K562 (cell line): ENCODE data around the gene PRLH. TPM values are rescaled to one million over a fixed set of nuclear protein-coding genes. Genes with fewer than 3 reads are reported as not detected.

Experiments used
- ATAC-seq: fragments of 200-7000 bp; cut with Tn5 transposase; 3 replicates; pipeline ENCODE4 v1.9.1; 2020; ENCODE audit warnings: moderate library complexity
- BruUV-seq: library from RNA; stranded (reverse); fragments of 400-500 nt; replicated peaks from 2 replicates; lab custom pipeline; 2021; lab: Mats Ljungman, UMichigan
- CTCF ChIA-PET: fragments of 300-600 bp; formaldehyde crosslinking; extraction: SDS; loops from one replicate; lab custom pipeline; 2021; ENCODE audit warnings: low intra/inter-chr PET ratio; lab: Yijun Ruan, JAX
- POLR2A ChIA-PET: fragments of 300-600, 350-650 bp; sonication (Branson Sonifier 250); formaldehyde crosslinking; extraction: SDS; loops from one replicate; lab custom pipeline; 2021; ENCODE audit warnings: antibody characterized with exemption, inconsistent platforms; lab: Yijun Ruan, JAX
- DNase-seq, 4 experiments: peaks; one replicate each; pipeline versions ENCODE4 v3.0.0 to v3.0.0-alpha.2; 2011 to 2018; ENCODE audit warnings: low spot score in 3 of 4, mixed read lengths in 3 of 4; ENCODE audit errors: extremely low read depth in 1 of 4
- FAIRE-seq: peaks from 2 replicates; lab custom pipeline; 2011; peaks lifted over from hg19 to GRCh38; lab: Jason Lieb, UNC
- H2AFZ ChIP-seq: 2 replicates; pipeline ENCODE4 v1.6.0; 2011; ENCODE audit warnings: low read depth, low read length, control low read depth, inconsistent platforms
- H3K27ac ChIP-seq: fragments of 200-600 bp; 3 replicates; pipeline ENCODE4 v1.8.0; 2011; ENCODE audit warnings: low read depth, mild to moderate bottlenecking, control low read depth, inconsistent platforms, low read length, moderate library complexity, mixed read lengths; ENCODE audit errors: extremely low read depth
- H3K27me3 ChIP-seq, 2 experiments: fragments of 300-600 bp in 1 of 2; 2 replicates in 1 of 2; 3 replicates in 1 of 2; pipeline versions ENCODE4 v1.6.0 to v1.8.0; 2011; ENCODE audit warnings: inconsistent platforms in 2 of 2, low read length in 2 of 2, mild to moderate bottlenecking in 1 of 2, mixed read lengths in 1 of 2, moderate library complexity in 1 of 2; ENCODE audit not compliant: control insufficient read depth in 2 of 2, insufficient read depth in 2 of 2
- H3K36me3 ChIP-seq: fragments of 300-600 bp; 3 replicates; pipeline ENCODE4 v1.8.0; 2011; ENCODE audit warnings: mild to moderate bottlenecking, low read length, inconsistent platforms; ENCODE audit not compliant: control insufficient read depth, insufficient read depth
- H3K4me1 ChIP-seq, 2 experiments: fragments of 200-600 bp in 1 of 2; replicated peaks in 1 of 2; 2 replicates in 1 of 2; 3 replicates in 1 of 2; pipeline versions ENCODE4 v1.5.1 to v1.8.0; 2011; ENCODE audit warnings: inconsistent platforms in 2 of 2, low read length in 2 of 2, mild to moderate bottlenecking in 1 of 2, mixed read lengths in 1 of 2, moderate library complexity in 1 of 2; ENCODE audit not compliant: control insufficient read depth in 2 of 2, insufficient read depth in 2 of 2
- H3K4me2 ChIP-seq: 2 replicates; pipeline ENCODE4 v1.6.1; 2011; ENCODE audit warnings: low read length, control low read depth, inconsistent platforms, mixed read lengths; ENCODE audit not compliant: insufficient read depth
- H3K4me3 ChIP-seq: fragments of 200-600 bp; sonication (generic), shearing (Covaris generic); 2 replicates; pipeline ENCODE4 v1.5.1; 2016; ENCODE audit warnings: control low read depth, inconsistent platforms
- H3K79me2 ChIP-seq: fragments of 200-600 bp; 3 replicates; pipeline ENCODE4 v1.8.0; 2011; ENCODE audit warnings: low read length, inconsistent platforms; ENCODE audit not compliant: control insufficient read depth, insufficient read depth
- H3K9ac ChIP-seq, 2 experiments: 2 replicates each; pipeline versions ENCODE4 v1.6.0 to v1.6.1; 2011; ENCODE audit warnings: low read depth in 2 of 2, low read length in 2 of 2, control low read depth in 1 of 2, inconsistent platforms in 1 of 2, mild to moderate bottlenecking in 1 of 2, mixed read lengths in 1 of 2; ENCODE audit not compliant: insufficient read depth in 1 of 2
- H3K9me1 ChIP-seq: one replicate; pipeline ENCODE4 v1.6.0; 2011; ENCODE audit warnings: inconsistent platforms, mild to moderate bottlenecking, low read length, moderate library complexity; ENCODE audit not compliant: control insufficient read depth, insufficient read depth
- H3K9me3 ChIP-seq: replicated peaks from 2 replicates; pipeline ENCODE4 v1.5.1; 2011; ENCODE audit warnings: low read depth, low read length, inconsistent platforms; ENCODE audit not compliant: control insufficient read depth, insufficient read depth
- H4K20me1 ChIP-seq: replicated peaks from 2 replicates; pipeline ENCODE4 v1.6.1; 2011; ENCODE audit warnings: low read length, inconsistent platforms, mixed read lengths; ENCODE audit not compliant: control insufficient read depth, insufficient read depth
- ASH1L ChIP-seq: fragments of 450-650 bp; IDR thresholded peaks from 2 replicates; pipeline ENCODE4 v1.6.1; 2018; ENCODE audit warnings: borderline replicate concordance, mild to moderate bottlenecking, low read depth; ENCODE audit not compliant: partially characterized antibody
- BRD4 ChIP-seq: fragments of 200-600 bp; sonication (generic); IDR thresholded peaks from 2 replicates; pipeline ENCODE4 v1.6.1; 2017; ENCODE audit warnings: inconsistent platforms
- CCAR2 ChIP-seq: fragments of 200-400 bp; formaldehyde crosslinking; IDR thresholded peaks from 2 replicates; pipeline ENCODE4 v1.6.1; 2017; ENCODE audit warnings: mild to moderate bottlenecking, low read depth, low read length
- HMG20A ChIP-seq: fragments of 450-650 bp; formaldehyde crosslinking; conservative IDR thresholded peaks from 2 replicates; pipeline ENCODE4 v1.4.0; 2020; ENCODE audit warnings: mild to moderate bottlenecking, mixed read lengths
- KDM2B ChIP-seq: fragments of 250-450 bp; sonication (Bioruptor Pico); IDR thresholded peaks from 2 replicates; pipeline ENCODE4 v1.8.0; 2021; ENCODE audit warnings: mild to moderate bottlenecking, moderate library complexity
- PHF20 ChIP-seq: fragments of 450-650 bp; IDR thresholded peaks from 2 replicates; pipeline ENCODE4 v1.6.1; 2018; ENCODE audit not compliant: partially characterized antibody
- RAD21 ChIP-seq, 2 experiments: fragments of 250-450 bp in 1 of 2; fragments of 450-650 bp in 1 of 2; sonication (Bioruptor Pico) in 1 of 2; formaldehyde crosslinking in 1 of 2; IDR thresholded peaks in 1 of 2; conservative IDR thresholded peaks in 1 of 2; 2 replicates each; pipeline versions ENCODE4 v1.4.0 to v1.8.0; 2020 to 2022; ENCODE audit warnings: mild to moderate bottlenecking in 2 of 2, moderate library complexity in 1 of 2
- SETDB1 ChIP-seq: IDR thresholded peaks from one replicate; pipeline ENCODE4 v1.6.1; 2012; ENCODE audit warnings: low read length, control low read depth, inconsistent platforms
- SRF ChIP-seq, 2 experiments: fragments of 250-450, 450-650 bp in 1 of 2; sonication (Bioruptor Pico) in 1 of 2; sonication (generic) in 1 of 2; formaldehyde crosslinking; IDR thresholded peaks; 2 replicates each; pipeline versions ENCODE4 v1.5.0 to v1.5.1; 2020 to 2022; ENCODE audit warnings: mild to moderate bottlenecking in 1 of 2, missing genetic modification reagents in 1 of 2
- STAG1 ChIP-seq: sonication (generic); formaldehyde crosslinking; IDR thresholded peaks from 2 replicates; pipeline ENCODE4 v1.5.0; 2020; ENCODE audit warnings: missing genetic modification reagents, borderline replicate concordance
- U2AF2 ChIP-seq: fragments of 200-400 bp; formaldehyde crosslinking; optimal IDR thresholded peaks from 2 replicates; pipeline ENCODE3; 2017; ENCODE audit warnings: low read depth, mild to moderate bottlenecking, low read length
- ZNF696 ChIP-seq: fragments of 250-450 bp; sonication (Bioruptor Pico); conservative IDR thresholded peaks from 2 replicates; pipeline ENCODE4 v1.4.0; 2020; ENCODE audit warnings: mild to moderate bottlenecking, moderate library complexity
- WGBS: fragments of 100-300 bp; shearing (Covaris generic); methylation state at CpG from one replicate; pipeline ENCODE4 v1.1.6; 2016; ENCODE audit warnings: low coverage, mixed read lengths; ENCODE audit not compliant: insufficient coverage; ENCODE audit errors: missing lambda C conversion rate; 5-methylcytosine and 5-hydroxymethylcytosine counted together
- in situ Hi-C: fragments of 300-500 bp; cut with MboI; formaldehyde crosslinking; loops from 4 replicates; pipeline ENCODE4 v1.15.0; 2018; ENCODE audit warnings: inconsistent platforms, mixed read lengths
- intact Hi-C: fragments of 100-400 bp; cut with micrococcal nuclease; formaldehyde crosslinking; loops from 2 replicates; pipeline ENCODE4 v1.14.2; 2022
- polyA plus RNA-seq, 8 experiments: library from polyadenylated mRNA; depleted of rRNA in 4 of 8; stranded (reverse) in 5 of 8; unstranded in 3 of 8; fragments of >200 nt; fragmentation: Nextera tagmentation in 2 of 8; fragmentation: Illumina TruSeq in 1 of 8; extraction: Ambion mirVana in 2 of 8; extraction: Trizol in 1 of 8; gene quantifications; 2 replicates each; pipeline versions ENCODE4 v1.2.1 to v1.2.3, GENCODE V29; 2011 to 2014; ENCODE audit warnings: inconsistent platforms in 1 of 8, missing spikeins in 1 of 8
- total RNA-seq, 7 experiments: library from RNA; depleted of rRNA in 6 of 7; stranded (reverse); fragments of >200 nt in 6 of 7; fragmentation: Illumina TruSeq in 2 of 7; extraction: Trizol in 2 of 7; gene quantifications; 2 replicates each; pipeline versions ENCODE4 v1.2.1 to v1.2.3, GENCODE V29; 2011 to 2021; ENCODE audit warnings: low replicate concordance in 1 of 7
- TF ChIP-seq, protein P1 (sequence below): fragments of 450-650 bp; IDR thresholded peaks from one replicate; pipeline ENCODE4 v1.6.1; 2018; ENCODE audit warnings: mild to moderate bottlenecking, moderate library complexity; ENCODE audit not compliant: partially characterized antibody
- TF ChIP-seq, protein P2 (sequence below), 2 experiments: fragments of 450-650 bp; conservative IDR thresholded peaks; 2 replicates each; pipeline ENCODE4 v1.6.1; 2017; ENCODE audit warnings: mild to moderate bottlenecking in 2 of 2, moderate library complexity in 2 of 2
- TF ChIP-seq, protein P3 (sequence below): fragments of 200-800 bp; sonication (Bioruptor generic); IDR thresholded peaks from 2 replicates; pipeline ENCODE4 v1.6.1; 2017; ENCODE audit warnings: missing genetic modification characterization, missing compliant biosample characterization

Gene PRLH
- total and polyA plus RNA-seq, 9 of the 15 experiments (the other 6 are each of a cell fraction or from before 2014, with no cell fraction given), result not detected

DNA sequence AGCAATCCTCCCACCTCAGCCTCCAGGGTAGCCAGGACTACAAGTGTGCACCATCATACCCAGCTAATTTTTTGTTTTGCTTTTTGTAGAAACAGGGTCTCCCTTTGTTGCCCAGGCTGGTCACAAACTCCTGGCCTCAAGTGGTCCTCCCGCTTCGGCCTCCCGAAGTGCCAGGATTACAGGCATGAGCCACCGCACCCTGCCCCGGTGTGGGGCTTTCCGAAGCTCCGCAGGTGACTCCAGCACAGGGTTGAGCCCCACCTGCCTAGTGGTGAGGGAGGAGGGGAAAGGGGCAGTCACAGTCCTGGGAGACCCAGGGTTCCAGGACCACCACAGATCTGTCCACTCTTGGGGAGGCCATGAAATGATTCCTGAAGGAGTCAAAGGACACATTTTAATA is 5.2 kb downstream of the PRLH start (continued):
- TF ChIP-seq PHF20 (no peak), BRD4 (no peak), ZNF696 (CRISPR knock-in tag) (no peak), U2AF2 (no peak)
- TF ChIP-seq, protein P1, sequence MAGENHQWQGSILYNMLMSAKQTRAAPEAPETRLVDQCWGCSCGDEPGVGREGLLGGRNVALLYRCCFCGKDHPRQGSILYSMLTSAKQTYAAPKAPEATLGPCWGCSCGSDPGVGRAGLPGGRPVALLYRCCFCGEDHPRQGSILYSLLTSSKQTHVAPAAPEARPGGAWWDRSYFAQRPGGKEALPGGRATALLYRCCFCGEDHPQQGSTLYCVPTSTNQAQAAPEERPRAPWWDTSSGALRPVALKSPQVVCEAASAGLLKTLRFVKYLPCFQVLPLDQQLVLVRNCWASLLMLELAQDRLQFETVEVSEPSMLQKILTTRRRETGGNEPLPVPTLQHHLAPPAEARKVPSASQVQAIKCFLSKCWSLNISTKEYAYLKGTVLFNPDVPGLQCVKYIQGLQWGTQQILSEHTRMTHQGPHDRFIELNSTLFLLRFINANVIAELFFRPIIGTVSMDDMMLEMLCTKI, result no peak

DNA sequence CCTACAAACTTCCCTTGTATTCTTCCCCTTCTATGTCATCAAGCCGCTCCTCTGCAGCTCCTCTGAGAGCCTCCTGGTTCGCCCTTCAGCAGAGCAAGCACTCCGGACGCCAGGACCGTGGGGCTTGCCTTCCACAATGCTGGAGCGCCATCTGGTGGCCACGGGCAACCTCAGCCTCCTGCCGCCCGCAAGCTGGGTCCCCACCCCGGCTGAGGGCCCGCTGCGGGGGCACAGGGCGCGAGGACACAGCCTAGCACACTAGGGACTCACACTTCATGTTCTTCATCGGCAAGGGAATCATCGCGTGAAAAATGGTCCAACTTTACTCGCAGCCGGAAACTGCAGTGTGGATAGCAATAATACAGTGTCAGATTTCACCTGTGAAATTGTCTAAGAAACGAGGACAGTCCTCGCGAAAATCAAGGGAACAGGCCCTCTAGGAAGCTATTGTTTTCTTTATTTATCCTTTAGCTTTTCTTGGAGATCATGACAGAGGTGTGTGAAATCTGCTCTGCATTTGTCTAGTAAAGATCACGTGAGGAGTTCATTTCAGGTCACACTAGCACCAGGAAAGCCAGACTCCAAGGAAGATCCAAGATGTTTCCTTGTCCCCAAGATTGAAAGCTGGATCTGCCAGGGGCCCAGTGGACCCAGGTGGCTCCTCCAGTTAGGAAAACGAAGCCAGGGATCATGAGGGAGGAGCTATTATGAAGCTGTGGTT is 5.8 kb downstream of the PRLH start:
- Histone ChIP-seq H3K27ac (no peak overlapping the region), H4K20me1 (no peaks in the 10 kb centered on the region), H3K9ac (no peak overlapping the region), H3K4me1 (peaks cover 0 to 3% of the 10 kb centered on the region in 2 experiments; a peak in 1 of 5 replicates), H3K27me3 (peaks cover 0 to 42% of the 10 kb centered on the region in 2 experiments; a peak in 3 of 5 replicates), H2AFZ (no peak overlapping the region), H3K79me2 (no peaks in the 10 kb centered on the region), H3K9me1 (no peaks in the 10 kb centered on the region), H3K36me3 (no peaks in the 10 kb centered on the region), H3K4me3 (no peak overlapping the region), H3K4me2 (no peak overlapping the region), H3K9me3 (no peaks in the 10 kb centered on the region)
- WGBS, result under 1% methylated on average over 17 of the region's 24 CpGs
- intact Hi-C loops (loop anchor here (1.0 kb wide), 2 partner anchors 60 to 418 kb away; no protein-coding TSS in a partner anchor), in situ Hi-C loops (loop anchor here (5.0 to 10.0 kb wide), 2 partner anchors 60 to 417 kb away; no protein-coding TSS in a partner anchor)
- BruUV-seq, result no TSS peak
- DNase-seq (peak; percentile 79 to 86 (median 84)), ATAC-seq (peak; percentile 100), FAIRE-seq (peak; percentile 85)
- ChIA-PET POLR2A (interaction anchor here (1.2 kb wide), 1 partner anchor 63 kb away, joined by 3 read pairs; no protein-coding TSS in a partner anchor), CTCF (interaction anchor here (0.6 to 2.6 kb wide), 3 partner anchors 59 to 417 kb away, joined by 3 to 51 read pairs (median 6); no protein-coding TSS in a partner anchor)
- TF ChIP-seq CCAR2 (no peak), SETDB1 (no peak), ASH1L (no peak), RAD21 (CRISPR knock-in tag; conservative IDR thresholded peaks at IDR 0.05 in 1 of 2, IDR thresholded peaks at IDR 0.05 in 1 of 2) (peak; percentile 97), SRF (CRISPR knock-in tag; IDR thresholded peaks at IDR 0.05) (no peak), KDM2B (CRISPR knock-in tag) (no peak), STAG1 (CRISPR knock-in tag) (peak; percentile 65; the same call in 1 of the 2 replicates), HMG20A (CRISPR knock-in tag) (no peak)
- TF ChIP-seq, protein P2, sequence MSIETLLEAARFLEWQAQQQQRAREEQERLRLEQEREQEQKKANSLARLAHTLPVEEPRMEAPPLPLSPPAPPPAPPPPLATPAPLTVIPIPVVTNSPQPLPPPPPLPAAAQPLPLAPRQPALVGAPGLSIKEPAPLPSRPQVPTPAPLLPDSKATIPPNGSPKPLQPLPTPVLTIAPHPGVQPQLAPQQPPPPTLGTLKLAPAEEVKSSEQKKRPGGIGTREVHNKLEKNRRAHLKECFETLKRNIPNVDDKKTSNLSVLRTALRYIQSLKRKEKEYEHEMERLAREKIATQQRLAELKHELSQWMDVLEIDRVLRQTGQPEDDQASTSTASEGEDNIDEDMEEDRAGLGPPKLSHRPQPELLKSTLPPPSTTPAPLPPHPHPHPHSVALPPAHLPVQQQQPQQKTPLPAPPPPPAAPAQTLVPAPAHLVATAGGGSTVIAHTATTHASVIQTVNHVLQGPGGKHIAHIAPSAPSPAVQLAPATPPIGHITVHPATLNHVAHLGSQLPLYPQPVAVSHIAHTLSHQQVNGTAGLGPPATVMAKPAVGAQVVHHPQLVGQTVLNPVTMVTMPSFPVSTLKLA (conservative IDR thresholded peaks at IDR 0.05), result 0 out of 4 replicates have a peak, but pooled peaks of 1 of the 2 experiments have one; percentile 15
- TF ChIP-seq, protein P3, sequence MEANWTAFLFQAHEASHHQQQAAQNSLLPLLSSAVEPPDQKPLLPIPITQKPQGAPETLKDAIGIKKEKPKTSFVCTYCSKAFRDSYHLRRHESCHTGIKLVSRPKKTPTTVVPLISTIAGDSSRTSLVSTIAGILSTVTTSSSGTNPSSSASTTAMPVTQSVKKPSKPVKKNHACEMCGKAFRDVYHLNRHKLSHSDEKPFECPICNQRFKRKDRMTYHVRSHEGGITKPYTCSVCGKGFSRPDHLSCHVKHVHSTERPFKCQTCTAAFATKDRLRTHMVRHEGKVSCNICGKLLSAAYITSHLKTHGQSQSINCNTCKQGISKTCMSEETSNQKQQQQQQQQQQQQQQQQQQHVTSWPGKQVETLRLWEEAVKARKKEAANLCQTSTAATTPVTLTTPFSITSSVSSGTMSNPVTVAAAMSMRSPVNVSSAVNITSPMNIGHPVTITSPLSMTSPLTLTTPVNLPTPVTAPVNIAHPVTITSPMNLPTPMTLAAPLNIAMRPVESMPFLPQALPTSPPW, result no peak
